ENCODE results near the gene RUBCNL.

RUBCNL gene

DNA sequence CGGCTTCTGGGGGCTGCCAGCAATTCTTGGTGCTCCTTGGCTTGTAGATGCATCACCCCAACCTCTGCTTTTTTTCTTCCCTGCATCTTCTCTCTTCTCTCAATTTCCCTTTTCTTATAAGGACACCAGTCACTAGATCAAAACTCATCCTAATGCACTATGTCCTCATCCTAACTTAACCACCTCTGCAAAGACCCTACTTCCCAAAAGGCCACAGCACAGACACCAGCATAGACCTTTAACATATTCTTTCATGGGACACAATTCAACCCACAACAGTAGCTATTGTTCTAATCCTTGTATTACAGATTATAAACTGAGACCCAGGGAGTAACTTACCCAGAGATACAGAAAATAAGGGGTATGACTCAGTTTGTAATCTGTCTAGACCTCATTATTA, 47.0 kb downstream of the RUBCNL start:
- DNase-seq = no peak

DNA sequence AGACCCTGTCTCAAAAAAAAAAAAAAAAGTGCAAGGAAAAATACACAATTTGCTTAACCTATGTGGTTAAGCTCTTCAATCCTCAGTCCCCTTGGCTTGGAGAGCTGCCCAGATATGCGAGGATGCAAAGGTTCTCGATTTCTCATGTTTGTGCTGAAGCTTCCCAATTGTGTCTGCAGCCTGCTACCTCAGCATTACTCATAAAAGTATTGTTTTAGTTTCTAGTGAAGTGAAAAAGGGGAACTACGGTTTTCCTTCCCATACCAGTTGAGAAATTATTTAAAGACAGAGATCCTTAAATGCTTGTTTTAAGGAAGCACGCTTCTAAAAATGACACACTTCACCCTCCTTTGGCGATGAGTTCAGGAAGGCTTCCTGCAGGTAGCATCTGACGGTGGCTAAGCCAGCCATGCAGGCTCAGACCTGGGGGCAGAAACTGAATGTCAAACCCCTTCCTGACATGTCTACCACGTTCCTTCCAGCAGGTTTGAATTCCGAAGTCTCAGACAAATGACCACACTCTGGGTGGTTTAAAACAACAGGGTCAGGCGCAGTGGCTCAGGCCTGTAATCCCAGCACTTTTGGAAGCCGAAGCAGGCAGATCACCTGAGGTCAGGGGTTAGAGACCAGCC, 47.9 kb downstream of the RUBCNL start:
- no peak for DNase-seq

DNA sequence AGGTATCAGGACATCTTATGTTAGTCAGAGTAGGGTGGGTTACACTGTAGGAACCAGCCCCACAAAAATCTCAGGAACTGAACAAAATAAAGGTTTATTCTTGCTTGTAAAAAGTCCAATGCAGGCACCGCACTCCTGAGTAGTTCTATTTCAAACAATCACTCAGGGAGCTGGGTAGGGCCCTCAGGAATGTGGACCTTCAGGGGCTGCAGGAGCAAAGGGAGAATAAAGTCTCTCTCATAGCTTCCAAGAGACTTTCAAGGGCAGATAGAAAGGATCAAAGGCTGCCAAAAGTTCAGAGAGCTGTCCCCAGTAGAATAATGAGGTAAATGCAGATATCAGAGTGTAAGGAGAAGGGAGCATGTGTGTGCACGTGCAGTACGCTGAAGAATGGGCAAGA, 49.4 kb downstream of the RUBCNL start:
- DNase-seq = no peak

DNA sequence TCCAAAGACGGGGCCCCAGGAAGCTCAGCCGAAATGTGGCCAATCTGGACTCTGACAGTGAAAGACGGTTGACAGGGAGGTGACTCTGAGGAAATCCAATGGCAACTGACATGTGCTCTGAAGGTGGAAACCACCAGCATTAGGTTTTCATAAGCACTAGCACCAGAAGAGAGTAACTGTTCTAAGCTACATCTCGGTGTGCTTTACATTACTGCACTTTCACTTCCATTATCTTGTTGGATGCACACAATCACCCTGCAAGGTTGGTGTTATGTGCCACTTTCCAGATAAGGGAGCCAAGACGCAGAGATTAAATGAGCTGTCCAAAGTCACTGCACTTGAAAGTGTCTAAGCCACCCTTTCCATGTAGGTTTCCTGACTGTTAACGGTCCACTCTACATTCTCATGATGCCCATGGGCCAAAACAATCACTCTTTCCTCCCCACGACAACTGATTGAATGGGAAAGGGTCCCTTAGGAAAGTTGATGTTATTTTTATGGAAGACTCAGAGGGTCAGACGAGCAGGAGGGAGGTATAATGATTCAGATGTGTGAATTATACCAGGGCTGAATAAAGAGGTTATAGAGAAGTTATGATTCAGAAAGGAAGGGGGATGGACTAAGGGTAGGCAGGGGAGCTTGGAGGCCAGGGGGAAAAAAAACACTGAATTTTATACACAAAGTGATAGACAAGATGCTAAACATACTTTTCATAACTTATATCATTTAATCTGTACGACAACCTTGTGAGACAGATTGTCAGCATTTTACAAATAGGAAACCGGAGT, 52.8 kb downstream of the RUBCNL start:
- DNase-seq = no peak

DNA sequence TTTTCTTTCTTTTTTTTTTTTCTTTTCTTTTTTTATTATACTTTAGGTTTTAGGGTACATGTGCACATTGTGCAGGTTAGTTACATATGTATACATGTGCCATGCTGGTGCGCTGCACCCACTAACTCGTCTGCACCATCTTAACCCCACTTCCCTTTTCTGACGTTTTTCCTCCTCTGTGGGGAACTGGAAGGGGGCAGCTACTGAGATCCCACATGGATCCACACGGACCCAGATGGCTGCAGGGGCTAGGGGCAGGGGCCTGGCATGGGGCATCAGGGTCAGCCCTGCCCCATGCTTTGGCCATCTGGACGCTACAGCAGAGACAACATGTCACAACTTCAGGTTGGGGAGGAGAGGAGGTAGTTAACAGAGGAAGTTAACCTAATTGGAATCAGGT, 54.3 kb downstream of the RUBCNL start:
- DNase-seq = no peak

DNA sequence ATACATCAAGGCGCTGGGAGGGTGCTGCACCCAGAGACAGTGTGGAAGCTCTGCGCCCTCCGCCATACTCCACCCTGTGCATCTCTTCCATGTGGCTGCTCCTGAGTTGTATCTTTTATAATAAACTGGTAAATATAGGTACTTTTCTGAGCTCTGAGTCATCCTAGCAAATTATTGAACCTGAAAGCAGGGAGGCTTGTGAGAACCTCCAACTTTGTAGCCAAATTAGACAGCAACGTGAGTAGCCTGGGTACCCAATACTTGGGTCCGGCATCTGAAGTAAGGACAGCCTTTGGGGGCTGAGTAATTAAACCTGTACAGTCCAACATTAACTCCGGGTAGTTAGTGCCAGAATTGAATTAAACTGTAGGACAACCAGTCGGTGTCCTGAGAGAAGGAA, 57.4 kb downstream of the RUBCNL start:
- no peak for DNase-seq

DNA sequence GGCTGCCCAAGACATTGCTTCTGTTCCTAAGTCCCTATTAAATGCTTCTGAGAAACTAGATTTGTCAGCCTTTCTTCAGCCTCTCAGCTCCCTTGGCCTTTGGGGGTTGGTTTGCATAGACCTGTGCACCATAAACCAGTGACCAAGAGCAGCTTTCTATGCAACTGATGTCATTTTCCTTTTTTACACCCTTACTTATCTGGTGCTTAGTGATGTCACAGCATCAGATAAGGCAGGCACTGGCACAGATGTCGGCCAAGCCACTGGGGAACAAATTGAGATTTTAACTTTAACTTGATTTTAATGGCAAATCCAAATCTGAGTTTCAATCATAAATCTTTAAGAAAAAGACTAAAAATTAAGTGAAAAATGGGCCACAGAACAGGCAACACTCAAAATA, 59.8 kb downstream of the RUBCNL start:
- DNase-seq = no peak

DNA sequence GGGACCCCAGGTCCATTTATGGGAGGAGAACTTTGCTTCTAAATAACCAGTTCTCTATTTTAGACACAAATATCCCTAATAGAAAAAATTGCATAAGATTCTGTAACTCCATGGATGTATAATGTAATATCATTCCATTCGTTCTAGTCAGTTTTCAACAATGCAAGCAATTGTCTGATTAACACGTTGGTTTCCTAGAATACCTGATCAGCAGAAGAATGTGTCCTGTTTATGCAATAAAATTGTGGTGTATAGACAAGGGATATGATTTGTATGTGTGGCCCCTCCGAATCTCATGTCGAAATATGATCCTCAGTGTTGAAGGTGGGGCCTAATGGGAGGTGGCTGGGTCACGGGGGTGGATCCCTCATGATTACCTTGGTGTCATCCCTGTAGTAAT, 62.1 kb downstream of the RUBCNL start:
- DNase-seq = no peak

DNA sequence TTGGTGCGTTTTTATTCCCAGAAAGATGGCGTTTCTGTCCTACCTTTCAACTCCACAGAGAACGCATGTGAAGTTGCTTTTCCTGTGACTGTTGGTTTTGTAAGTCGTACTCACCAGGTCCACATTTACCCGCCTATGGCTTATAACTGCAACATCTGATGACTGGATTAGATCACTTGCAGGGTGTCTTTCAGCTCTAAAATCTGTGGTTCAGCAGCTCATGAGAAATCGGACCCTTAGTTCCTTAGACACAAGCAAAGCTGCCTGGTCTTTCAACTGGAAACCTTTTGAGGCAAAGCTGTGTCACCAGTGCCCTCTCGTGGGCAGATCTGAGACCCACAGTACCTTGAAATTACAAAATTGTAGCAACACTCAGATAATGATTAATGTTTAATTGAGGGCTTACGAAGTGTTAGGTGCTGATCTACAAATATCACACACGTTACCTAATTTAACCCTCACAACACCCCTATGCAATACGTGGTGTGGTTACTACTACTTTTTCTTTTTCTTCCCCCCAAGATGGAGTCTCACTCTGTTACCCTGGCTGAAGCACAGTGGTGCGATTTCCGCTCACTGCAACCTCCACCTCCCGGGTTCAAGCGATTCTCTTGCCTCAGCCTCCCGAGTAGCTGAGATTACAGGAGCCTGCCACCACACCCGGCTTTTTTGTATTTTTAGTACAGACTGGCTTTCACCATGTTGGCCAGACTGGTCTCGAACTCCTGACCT, 65.4 kb downstream of the RUBCNL start:
- DNase-seq = peak; percentile 70

DNA sequence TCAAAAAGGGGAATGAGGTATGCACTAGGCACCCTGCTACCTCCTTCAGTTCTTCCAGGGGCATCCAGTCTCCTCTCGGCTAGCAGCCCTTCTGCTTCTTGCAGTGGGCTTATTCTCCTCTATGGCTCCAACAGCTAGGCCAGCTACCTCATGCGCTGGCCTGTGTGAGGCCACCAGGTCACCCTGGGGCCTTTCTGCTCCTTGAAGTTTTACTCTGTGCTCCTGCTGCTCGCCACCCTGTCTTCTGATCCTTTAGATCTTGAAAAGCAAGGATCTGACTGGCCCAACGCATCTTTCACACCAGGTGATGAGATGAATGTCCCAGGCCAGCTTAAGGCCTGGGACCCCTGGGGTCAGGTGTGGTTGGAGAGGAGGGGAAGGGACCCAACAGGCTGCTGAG, 66.2 kb downstream of the RUBCNL start:
- no peak for DNase-seq

DNA sequence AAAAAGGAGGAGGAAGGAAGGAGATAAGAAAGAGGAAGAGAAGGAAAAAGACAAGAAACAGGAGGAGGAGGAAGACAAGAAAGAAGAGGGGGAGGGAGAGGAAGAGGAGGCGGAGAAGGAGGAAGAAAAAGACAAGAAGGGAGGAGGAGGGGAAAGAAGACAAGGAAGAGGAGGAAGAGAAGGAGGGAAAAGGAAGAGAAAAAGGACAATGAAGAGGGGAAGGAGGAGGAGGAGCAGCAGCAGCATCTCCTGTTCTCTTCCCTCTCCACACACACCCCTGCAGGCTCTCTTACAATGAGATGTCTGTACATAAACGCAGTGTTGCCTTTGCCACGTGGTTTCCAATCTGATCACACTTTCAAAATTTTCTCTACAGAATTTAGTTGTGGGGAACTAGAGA, 66.6 kb downstream of the RUBCNL start:
- no peak for DNase-seq

DNA sequence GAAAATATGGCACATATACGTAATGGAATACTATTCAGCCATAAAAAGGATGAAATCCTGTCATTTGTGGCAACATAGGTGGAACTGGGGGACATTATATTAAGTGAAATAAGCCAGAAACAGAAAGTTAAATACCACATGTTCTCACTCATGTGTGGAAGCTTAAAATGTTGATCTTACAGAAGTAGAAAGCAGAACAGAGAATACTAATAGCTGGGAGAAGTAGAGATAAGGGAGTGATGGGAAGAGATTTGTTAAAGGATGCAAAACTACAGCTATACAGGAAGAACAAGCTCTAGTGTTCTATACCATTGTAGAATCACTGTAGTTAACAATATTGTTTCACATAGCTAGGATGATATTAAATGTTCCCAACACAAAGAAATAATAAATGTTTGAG, 68.1 kb downstream of the RUBCNL start:
- no peak for DNase-seq

DNA sequence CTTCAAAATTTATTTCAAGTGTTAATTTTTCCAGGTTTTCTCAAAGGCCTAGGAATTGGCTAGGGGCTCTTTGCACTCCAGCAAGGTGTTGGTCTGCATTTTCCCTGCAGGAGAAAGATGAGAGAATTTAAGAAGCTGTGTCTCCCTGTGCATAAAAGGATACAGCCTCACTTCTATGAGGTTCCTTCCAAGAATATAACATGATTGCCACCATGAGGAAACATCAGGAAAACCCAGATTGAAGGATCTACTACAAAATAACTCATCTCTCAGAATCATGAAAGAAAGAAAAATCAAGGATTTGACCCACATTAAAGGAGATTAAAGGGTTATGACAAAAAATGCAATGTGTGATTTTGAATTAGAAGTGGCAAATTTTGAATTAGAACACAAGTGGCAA, 69.9 kb downstream of the RUBCNL start:
- DNase-seq = no peak

DNA sequence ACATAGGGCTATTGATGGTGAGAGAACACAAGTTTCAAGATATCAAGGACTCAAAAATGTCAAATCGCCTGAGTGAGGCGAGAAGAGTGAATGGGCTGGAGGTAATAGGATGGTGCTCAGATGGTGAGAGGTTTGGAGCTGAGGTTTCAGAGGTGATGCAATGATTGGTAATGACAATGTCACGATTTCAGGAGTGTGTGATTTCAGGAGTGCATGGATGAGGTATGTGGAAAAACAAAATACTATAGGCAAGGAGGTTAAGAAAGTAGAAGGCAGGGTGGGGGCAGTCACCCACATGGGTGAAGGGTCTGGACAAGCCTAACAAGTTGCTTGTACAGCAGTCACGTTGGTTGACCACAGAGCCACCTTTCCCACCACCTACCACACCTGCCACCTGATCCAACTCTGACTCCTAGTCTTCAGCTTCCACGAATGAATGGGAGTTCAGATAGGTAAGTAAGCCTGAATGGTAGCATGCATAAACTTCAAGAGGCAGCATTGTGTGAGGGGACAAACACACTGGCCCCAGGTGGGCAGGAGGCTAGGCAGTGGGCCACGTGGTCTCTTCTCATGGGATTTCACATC, 71.5 kb downstream of the RUBCNL start:
- no peak for DNase-seq

DNA sequence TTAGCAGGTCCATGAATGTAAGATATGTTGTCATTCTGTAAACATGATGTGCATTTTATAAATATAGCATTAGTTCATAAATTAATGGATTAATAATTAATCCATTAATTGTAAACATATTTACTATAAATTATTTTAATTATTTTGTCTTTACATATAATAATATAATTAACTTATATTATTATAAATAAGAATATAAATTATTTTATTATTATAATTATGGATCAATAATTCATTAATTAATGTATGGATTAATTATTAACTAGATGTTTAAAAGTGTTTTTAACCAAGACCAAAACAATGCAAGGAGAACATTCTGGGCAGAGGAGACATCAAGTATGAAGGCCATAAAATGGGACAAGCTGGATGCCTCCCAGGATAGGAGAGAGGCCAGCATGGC, 72.0 kb downstream of the RUBCNL start:
- no peak for DNase-seq

DNA sequence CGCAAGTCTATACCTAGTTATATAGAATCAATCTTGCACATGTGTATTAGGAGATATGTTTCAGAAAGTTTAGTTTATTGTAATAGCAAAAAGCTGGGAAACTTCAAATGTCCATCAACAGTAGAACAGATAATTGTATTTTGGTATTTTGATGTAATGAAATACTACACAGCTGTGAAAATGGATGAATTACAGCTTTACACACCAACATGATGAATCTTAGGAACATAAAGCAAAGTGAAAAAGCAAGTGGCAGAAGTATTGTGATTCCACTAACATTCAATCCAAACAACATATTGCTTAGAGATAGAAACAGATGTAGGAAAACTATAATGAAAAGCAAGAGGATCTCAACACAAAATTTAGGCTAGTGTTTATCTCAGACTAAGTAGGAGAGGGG, 72.5 kb downstream of the RUBCNL start:
- no peak for DNase-seq

DNA sequence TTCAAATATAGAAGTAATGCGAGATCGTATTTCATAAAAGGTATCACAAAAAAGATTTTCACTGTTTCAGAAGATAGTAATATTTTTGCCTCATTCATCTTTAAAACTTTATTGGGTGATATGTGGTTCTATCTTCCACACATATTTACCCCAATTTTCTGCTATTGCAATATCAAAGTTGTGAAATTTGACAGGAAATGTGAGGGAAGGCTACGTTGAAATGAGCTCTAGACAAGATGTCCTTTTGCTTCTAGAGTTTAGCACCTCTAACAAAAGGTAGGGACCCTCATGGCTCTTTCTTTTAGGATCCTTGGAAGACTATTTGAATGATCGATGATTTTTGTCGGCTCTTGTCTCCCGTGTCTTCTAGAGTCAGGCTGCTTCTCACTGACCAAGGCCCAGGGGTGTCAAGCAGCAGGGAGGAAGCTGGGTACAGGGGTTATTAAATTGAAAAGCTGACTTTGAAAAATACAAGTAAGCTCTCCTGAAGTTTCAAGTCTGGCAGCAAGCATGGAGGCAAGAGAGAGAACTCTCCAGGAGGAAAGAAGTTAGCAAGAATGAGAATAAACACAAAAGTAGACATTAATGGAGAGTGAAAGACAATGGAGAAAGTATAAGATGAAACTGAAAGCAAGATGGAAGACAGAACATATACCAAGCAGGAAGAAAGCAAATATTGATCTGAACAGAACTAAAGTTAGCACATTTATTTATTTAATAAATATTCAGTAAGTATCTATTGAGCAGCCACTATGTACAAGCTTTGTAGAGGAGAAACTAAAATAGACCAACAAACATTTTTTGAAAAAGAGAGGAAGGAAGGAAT, 73.4 kb downstream of the RUBCNL start:
- DNase-seq = no peak

DNA sequence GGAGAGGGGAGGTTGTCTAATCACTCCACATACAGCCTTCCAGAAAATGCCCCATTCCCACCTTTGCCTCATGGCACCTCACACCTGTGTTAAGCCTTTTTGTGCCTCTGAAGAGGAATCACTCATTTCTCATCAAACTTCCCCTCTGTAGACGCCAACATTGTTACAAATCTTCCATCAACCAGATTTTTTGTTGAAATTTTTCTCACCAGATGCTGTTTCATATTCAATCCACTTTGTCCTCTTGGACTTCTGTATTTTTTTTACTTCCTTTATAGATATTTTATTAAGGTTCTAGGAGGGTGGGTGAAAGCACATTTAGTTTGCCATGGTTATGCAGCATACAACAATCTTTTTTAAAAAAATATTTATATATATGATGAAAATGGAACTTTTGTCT, 74.0 kb downstream of the RUBCNL start:
- DNase-seq = no peak

DNA sequence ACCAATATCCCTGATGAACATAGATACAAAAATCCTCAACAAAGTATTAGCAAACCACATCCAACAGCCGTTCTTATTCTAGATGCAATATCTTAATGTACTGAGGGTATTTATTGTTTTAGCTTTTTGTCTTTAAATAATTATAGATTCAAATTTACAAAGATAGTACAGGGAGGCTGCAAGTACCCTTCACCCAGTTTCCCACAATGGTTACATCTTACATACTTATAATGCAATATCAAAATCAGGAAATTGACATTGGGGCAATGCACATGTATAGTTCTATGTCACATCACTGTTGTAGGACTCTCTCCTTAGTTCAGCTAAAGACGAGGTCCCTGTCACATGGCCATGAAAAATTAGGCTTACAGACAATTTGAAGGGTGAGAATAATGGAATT, 75.8 kb downstream of the RUBCNL start:
- DNase-seq = no peak

DNA sequence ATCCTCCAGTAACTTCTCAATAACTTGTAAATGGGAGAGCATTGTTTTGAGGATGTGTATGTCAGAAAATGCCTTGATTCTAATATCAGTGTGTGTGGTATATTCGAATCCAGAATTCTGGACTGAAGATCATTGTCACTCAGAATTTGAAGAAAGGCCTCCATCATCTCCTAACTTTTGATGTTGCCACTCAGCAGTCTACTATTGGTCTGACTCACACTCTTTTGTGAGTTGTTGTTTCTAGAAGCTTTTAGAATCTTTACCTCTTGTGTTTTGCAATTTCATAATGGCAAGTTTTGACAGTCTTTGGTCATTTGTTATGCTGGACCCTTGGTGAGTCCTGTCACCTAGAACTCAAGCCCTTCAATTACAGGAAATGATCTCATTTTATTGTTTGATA, 77.0 kb downstream of the RUBCNL start:
- DNase-seq = no peak

DNA sequence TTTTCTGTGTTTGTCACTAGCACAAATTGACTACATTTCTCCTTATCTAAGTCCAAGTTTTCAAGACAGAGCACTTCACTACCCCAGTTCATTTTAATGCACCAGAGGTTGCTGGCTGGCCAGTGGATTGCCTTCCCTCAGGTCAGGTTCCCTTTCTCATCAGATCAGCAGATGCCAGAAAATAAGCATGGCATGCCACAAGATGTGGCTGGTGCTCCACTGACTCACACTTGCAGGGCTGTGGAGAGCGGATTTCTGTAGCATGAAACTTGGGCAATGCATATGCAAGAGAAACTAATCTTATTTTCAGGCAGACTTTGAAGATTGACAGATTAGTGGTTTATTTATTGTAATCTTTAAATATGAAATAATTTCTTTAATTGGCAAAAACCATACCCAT, 79.5 kb downstream of the RUBCNL start:
- no peak for DNase-seq

DNA sequence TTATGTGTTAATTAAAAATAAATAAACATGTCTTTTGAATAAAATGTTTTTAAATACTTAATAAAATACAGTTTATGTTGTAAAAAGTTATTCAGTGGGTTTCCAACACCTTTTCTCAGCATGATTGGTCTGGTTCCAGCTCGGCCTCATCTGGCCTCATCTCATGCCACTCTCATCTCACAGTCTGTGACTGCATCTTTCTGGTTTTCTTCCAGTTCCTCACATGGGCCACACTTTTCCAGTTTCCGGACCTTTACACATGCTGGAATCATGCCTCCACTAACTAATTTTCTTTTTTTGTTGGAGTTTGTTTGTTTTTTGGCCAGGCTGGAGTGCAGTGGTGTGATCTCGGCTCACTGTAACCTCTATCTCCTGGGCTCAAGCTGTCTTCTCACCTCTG, 82.5 kb downstream of the RUBCNL start:
- no peak for DNase-seq

Measured in activated CD8-positive, alpha-beta memory T cell treated with anti-CD3 and anti-CD28 coated beads, Interleukin-2, amount 50 U/mL, for 48 hours (primary cell).